Cardiac fibroblast (primary cell): ENCODE data around the gene SLC35E2B.

Experiments
- DNase-seq, 2 donors: peaks; one replicate each; pipeline versions ENCODE4 v3.0.0 to v3.0.0-alpha.2; 2010; ENCODE audit warnings: low read depth in 2 of 2
- H3K4me3 ChIP-seq, 2 donors: replicated peaks in 1 of 2; 1 replicate in 1 of 2; 2 replicates in 1 of 2; pipeline ENCODE4 v1.5.1; 2011; ENCODE audit warnings: low read depth in 2 of 2, low read length in 2 of 2, mild to moderate bottlenecking in 2 of 2, moderate library complexity in 1 of 2
- CTCF ChIP-seq: IDR thresholded peaks from one replicate; pipeline ENCODE4 v1.5.1; 2011; ENCODE audit warnings: low read depth, mild to moderate bottlenecking, low read length, inconsistent platforms

SLC35E2B gene

GRCh38 chr1:1621173-1622009 lies 71.2 kb downstream of the SLC35E2B start:
- no peak for TF ChIP-seq CTCF
- H3K4me3 ChIP-seq: no peak overlapping the region
- DNase-seq: no peak

- H3K4me3 ChIP-seq: no peak overlapping the region
- TF ChIP-seq CTCF: no peak
- no peak for DNase-seq
These were observed 72.0 kb downstream of the SLC35E2B start for GRCh38 chr1:1620433-1621139.

GRCh38 chr1:1619917-1620361 lies 72.7 kb downstream of the SLC35E2B start:
- peak; percentile 38 for TF ChIP-seq CTCF
- DNase-seq: peak in 1 of 2 donors; percentile 15
- H3K4me3 ChIP-seq: no peak overlapping the region

- no peak for DNase-seq
- no peak for TF ChIP-seq CTCF
- no peak overlapping the region for H3K4me3 ChIP-seq
These were observed 74.1 kb downstream of the SLC35E2B start for GRCh38 chr1:1618396-1619068.

GRCh38 chr1:1617925-1618324 lies 74.7 kb downstream of the SLC35E2B start:
- TF ChIP-seq CTCF: no peak
- H3K4me3 ChIP-seq: no peak overlapping the region
- no peak for DNase-seq

GRCh38 chr1:1617516-1617915 lies 75.1 kb downstream of the SLC35E2B start:
- no peak for TF ChIP-seq CTCF
- no peak for DNase-seq
- no peak overlapping the region for H3K4me3 ChIP-seq
